Sigmoid colon (tissue), 7 donors: ENCODE measurements around the gene FBXO34. TPM values are rescaled to one million over a fixed set of nuclear protein-coding genes. Genes with fewer than 3 reads are reported as not detected.

Experiments used
- DNase-seq: peaks from one replicate; pipeline ENCODE4 v3.0.0-alpha.2; 2019
- H3K27ac ChIP-seq, 4 donors: fragments of 200-600 bp; sonication (generic); one replicate each; pipeline ENCODE4 v1.5.1; 2016 to 2019; ENCODE audit warnings: mild to moderate bottlenecking in 1 of 4
- H3K27me3 ChIP-seq, 3 donors: fragments of 200-600 bp; sonication (generic); one replicate each; pipeline ENCODE4 v1.5.1; 2019; ENCODE audit warnings: mild to moderate bottlenecking in 1 of 3
- H3K36me3 ChIP-seq, 4 donors: fragments of 200-600 bp; sonication (generic); one replicate each; pipeline ENCODE4 v1.5.1; 2016 to 2019
- H3K4me1 ChIP-seq, 4 donors: fragments of 200-600 bp; sonication (generic); one replicate each; pipeline ENCODE4 v1.5.1; 2017 to 2019
- H3K4me3 ChIP-seq, 4 donors: fragments of 200-600 bp; sonication (generic); one replicate each; pipeline ENCODE4 v1.5.1; 2017 to 2019; ENCODE audit warnings: mild to moderate bottlenecking in 2 of 4, moderate library complexity in 1 of 4
- H3K9me3 ChIP-seq, 4 donors: fragments of 200-600 bp in 3 of 4; sonication (generic) in 3 of 4; one replicate each; pipeline versions ENCODE4 v1.5.1 to v1.6.1; 2013 to 2019
- EP300 ChIP-seq, 4 donors: sonication (generic); formaldehyde crosslinking; IDR thresholded peaks; one replicate each; pipeline ENCODE4 v1.6.1; 2017; ENCODE audit warnings: antibody characterized with exemption in 4 of 4
- POLR2A ChIP-seq, 2 donors: fragments of 450-650 bp; IDR thresholded peaks; one replicate each; pipeline ENCODE4 v1.6.1; 2016; ENCODE audit warnings: antibody characterized with exemption in 2 of 2, mild to moderate bottlenecking in 2 of 2, moderate library complexity in 2 of 2
- POLR2AphosphoS5 ChIP-seq, 4 donors: sonication (generic); formaldehyde crosslinking; IDR thresholded peaks; one replicate each; pipeline ENCODE4 v1.6.1; 2017; ENCODE audit warnings: antibody characterized with exemption in 4 of 4
- WGBS, 2 donors: extraction: QIAGEN DNeasy Blood & Tissue Kit; methylation state at CpG; one replicate each; pipeline ENCODE4 v1.1.7; 2013; 5-methylcytosine and 5-hydroxymethylcytosine counted together
- intact Hi-C: fragments of 100-400 bp; cut with DNase I; formaldehyde crosslinking; loops from one replicate; pipeline ENCODE4 v1.15.1; 2023
- polyA plus RNA-seq, 3 donors: library from polyadenylated mRNA; stranded (reverse); fragments of 200-250 nt; gene quantifications; one replicate each; pipeline ENCODE4 v1.2.3, GENCODE V29; 2013
- total RNA-seq, 4 donors: library from RNA; depleted of rRNA; stranded (reverse); fragments of >200 nt; gene quantifications; one replicate each; pipeline ENCODE4 v1.1.0, GENCODE V29; 2016
- TF ChIP-seq, protein P1 (sequence below), 4 experiments: fragments of 450-650 bp in 3 of 4; fragments of 200-600 bp in 1 of 4; IDR thresholded peaks; one replicate each; pipeline ENCODE4 v1.5.1; 2016 to 2019; ENCODE audit warnings: antibody characterized with exemption in 4 of 4, mild to moderate bottlenecking in 3 of 4, moderate library complexity in 2 of 4
- donor health status: healthy with polysubstance abuse.
- donor health status: Bipolar disorder and iron deficiency.
- donor health status: healthy.

Gene FBXO34
- total and polyA plus RNA-seq, 7 donors: 15.3 to 36.0 (median 18.6) TPM

DNA sequence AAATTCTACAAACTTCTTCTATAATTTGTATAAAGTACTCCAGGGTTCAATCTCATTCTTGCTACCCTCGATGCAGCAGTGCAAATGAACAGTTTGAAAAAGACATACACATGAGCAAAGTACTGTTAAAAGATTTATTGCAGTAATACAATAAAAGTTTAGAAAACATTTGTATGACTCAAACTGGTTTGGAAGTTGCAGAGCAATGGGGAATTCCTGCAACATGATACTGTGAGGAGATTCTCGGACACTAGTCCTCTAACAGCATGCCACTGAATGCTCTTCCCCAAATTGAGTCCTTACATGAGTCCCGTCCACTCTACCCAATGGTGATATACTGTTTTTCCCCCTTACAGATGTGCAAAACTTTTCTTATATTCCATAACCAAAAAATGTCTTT lies 95.0 kb downstream of the FBXO34 start:
- H3K9me3 ChIP-seq: no peaks in the 10 kb centered on the region
- 27 to 56% methylated on average over 3 of the region's 3 CpGs for WGBS, 2 donors
- H3K4me1 ChIP-seq: peaks cover 0 to 13% (median 9%) of the 10 kb centered on the region in 4 donors
- H3K27ac ChIP-seq: peak overlapping the region in 1 of 4 donors; percentile 35
- peaks cover 0 to 29% (median 8%) of the 10 kb centered on the region in 4 donors for H3K36me3 ChIP-seq
- intact Hi-C loops: no loop called here
- no peaks in the 10 kb centered on the region for H3K27me3 ChIP-seq
- H3K4me3 ChIP-seq: no peak overlapping the region
- no peak for DNase-seq
- TF ChIP-seq EP300 (IDR thresholded peaks at IDR 0.05): no peak

DNA sequence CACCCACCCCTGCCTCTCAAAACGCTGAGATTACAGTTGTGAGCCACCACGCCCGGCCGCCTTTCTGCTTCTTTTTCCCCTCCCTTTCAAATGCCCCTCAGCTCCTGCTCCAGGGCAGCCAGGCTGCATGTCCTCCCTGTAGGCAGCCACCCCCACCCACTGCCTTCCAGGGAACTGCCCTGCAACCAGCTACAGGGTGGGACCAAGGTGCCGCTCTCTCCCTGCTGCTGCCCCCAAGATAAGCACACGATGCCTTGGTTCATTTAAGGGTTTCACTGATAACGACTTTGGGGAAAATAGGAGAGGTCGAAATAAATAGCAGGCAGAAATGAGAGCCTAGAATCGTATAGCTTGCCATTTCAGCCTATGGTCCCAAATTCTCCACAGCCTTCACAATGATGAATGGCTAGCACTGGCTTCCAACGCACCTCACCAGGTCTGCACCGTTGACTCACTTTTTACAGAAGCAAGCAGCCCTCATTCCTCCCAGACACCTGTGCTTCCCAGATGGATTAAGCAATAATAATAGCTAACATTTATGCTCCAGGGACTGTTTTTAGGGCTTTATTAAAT lies 99.7 kb downstream of the FBXO34 start:
- Histone ChIP-seq H3K27ac (no peak overlapping the region), H3K4me1 (peaks cover 0 to 11% (median 8%) of the 10 kb centered on the region in 4 donors), H3K9me3 (no peaks in the 10 kb centered on the region), H3K36me3 (peaks cover under 1 to 54% (median 13%) of the 10 kb centered on the region in 4 donors), H3K4me3 (no peak overlapping the region), H3K27me3 (no peaks in the 10 kb centered on the region)
- TF ChIP-seq POLR2A (IDR thresholded peaks at IDR 0.05) (no peak), POLR2AphosphoS5 (IDR thresholded peaks at IDR 0.05) (no peak), EP300 (IDR thresholded peaks at IDR 0.05) (no peak)
- TF ChIP-seq, protein P1, sequence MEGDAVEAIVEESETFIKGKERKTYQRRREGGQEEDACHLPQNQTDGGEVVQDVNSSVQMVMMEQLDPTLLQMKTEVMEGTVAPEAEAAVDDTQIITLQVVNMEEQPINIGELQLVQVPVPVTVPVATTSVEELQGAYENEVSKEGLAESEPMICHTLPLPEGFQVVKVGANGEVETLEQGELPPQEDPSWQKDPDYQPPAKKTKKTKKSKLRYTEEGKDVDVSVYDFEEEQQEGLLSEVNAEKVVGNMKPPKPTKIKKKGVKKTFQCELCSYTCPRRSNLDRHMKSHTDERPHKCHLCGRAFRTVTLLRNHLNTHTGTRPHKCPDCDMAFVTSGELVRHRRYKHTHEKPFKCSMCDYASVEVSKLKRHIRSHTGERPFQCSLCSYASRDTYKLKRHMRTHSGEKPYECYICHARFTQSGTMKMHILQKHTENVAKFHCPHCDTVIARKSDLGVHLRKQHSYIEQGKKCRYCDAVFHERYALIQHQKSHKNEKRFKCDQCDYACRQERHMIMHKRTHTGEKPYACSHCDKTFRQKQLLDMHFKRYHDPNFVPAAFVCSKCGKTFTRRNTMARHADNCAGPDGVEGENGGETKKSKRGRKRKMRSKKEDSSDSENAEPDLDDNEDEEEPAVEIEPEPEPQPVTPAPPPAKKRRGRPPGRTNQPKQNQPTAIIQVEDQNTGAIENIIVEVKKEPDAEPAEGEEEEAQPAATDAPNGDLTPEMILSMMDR (IDR thresholded peaks at IDR 0.05): no peak
- intact Hi-C loops: no loop called here
- 89 to 90% methylated on average over 11 of the region's 11 CpGs for WGBS, 2 donors
- DNase-seq: no peak

DNA sequence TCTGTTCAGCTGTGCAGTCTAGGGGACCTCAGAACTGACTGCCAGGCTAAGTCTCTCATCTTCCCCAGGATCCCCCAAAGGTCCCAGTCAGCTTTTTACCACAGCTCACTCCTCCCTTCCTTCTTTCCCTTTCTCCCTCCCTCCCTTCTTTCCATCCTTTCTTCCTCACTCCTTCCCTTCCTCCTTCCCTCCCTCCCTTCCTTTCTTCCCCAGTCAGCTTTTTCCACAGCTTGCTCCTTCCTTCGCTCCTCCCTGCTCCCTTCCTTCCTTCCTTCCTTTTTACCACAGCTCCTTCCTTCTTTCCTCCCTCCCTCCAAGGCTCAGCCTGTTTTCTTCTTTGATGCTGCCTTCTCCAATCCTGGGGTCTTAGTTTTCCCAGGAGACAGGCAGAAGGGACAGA lies 101.2 kb downstream of the FBXO34 start:
- Histone ChIP-seq H3K4me1 (no peaks in the 10 kb centered on the region), H3K27me3 (no peaks in the 10 kb centered on the region), H3K4me3 (no peak overlapping the region), H3K36me3 (peaks cover 9 to 69% (median 23%) of the 10 kb centered on the region in 4 donors), H3K27ac (no peak overlapping the region), H3K9me3 (no peaks in the 10 kb centered on the region)
- intact Hi-C loops: no loop called here
- no peak for TF ChIP-seq POLR2AphosphoS5 (IDR thresholded peaks at IDR 0.05)
- TF ChIP-seq, protein P1 (IDR thresholded peaks at IDR 0.05): no peak
- TF ChIP-seq POLR2A (IDR thresholded peaks at IDR 0.05): no peak
- no peak for TF ChIP-seq EP300 (IDR thresholded peaks at IDR 0.05)
- DNase-seq: no peak
- 93 to 100% methylated on average over 1 of the region's 1 CpG for WGBS, 2 donors

DNA sequence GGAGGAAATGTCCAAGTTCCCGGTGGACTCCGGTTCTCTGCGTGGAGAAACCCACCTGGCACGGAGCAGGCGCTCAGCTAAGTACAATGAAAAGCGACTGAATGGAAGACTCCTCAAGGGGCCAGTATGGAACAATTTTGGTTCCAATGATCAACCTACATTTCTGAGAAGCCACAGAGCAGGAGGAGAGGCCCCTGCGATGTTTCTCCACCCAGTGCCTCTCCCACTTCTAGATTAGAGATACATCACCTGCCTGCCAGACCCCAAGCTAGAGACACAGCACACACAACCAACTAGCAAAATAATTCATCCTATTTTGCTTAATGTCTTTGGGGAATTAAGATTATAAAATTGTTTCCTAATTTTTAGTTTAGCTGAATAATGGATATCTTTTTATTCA lies 101.6 kb downstream of the FBXO34 start:
- Histone ChIP-seq H3K4me1 (no peaks in the 10 kb centered on the region), H3K27me3 (no peaks in the 10 kb centered on the region), H3K9me3 (no peaks in the 10 kb centered on the region), H3K4me3 (no peak overlapping the region), H3K36me3 (peaks cover 9 to 70% (median 27%) of the 10 kb centered on the region in 4 donors), H3K27ac (no peak overlapping the region)
- WGBS, 2 donors: 95 to 96% methylated on average over 7 of the region's 7 CpGs
- no peak for DNase-seq
- intact Hi-C loops: no loop called here
- TF ChIP-seq EP300 (IDR thresholded peaks at IDR 0.05) (no peak), POLR2A (IDR thresholded peaks at IDR 0.05) (no peak), POLR2AphosphoS5 (IDR thresholded peaks at IDR 0.05) (no peak)
- TF ChIP-seq, protein P1 (IDR thresholded peaks at IDR 0.05): no peak

DNA sequence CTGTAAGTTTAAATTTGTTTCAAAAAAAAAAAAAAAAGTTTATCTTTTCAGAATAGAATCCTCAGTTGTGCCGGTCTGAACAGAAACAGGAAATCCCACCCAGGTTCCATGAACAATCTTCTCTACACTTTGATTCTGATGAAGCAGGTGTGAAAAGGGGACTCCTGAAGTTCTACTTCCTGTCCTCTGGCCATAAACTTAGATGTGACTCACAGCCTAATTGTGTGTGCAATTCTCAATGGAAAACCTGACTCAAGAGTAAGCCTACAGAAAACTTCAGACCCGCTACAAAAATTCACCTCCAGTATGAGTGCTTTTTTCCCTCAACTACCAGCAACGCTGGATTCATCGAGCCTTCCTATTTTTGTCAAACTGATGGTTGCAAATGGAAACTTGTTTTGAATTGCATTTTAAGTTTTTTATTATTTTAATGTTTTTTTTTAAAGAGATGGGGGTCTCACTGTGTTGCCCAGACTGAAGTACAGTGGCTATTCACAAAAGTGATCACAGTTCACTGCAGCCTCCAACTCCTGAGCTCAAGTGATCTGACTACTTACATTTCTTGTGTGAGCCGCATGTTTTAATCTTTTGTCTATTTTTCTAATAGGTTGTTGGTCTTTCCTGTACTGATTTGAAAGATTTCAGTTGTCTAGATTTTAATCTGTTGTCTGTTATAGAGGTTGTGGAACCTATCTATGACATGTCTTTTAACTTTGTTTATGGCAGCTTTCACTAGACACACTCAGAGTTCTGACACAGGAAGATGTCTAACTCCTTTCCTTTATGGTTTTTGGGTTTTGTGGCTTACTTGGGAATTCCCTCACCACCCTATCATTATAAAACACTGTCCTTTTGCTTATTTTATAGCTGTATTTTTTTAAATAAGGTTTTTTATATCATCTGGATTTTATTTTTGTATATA lies 102.8 kb downstream of the FBXO34 start:
- no peaks in the 10 kb centered on the region for H3K9me3 ChIP-seq
- H3K27me3 ChIP-seq: no peaks in the 10 kb centered on the region
- peaks cover 6 to 70% (median 32%) of the 10 kb centered on the region in 4 donors for H3K36me3 ChIP-seq
- intact Hi-C loops: no loop called here
- H3K4me1 ChIP-seq: no peaks in the 10 kb centered on the region
- H3K27ac ChIP-seq: no peak overlapping the region
- WGBS, 2 donors: 68 to 79% methylated on average over 5 of the region's 5 CpGs
- no peak overlapping the region for H3K4me3 ChIP-seq
- DNase-seq: no peak
- TF ChIP-seq EP300 (IDR thresholded peaks at IDR 0.05): no peak
- TF ChIP-seq, protein P1 (IDR thresholded peaks at IDR 0.05): no peak
- TF ChIP-seq POLR2A (IDR thresholded peaks at IDR 0.05): no peak
- TF ChIP-seq POLR2AphosphoS5 (IDR thresholded peaks at IDR 0.05): no peak
